ENCODE results near the gene ILF2.

- TF ChIP-seq, protein P1, sequence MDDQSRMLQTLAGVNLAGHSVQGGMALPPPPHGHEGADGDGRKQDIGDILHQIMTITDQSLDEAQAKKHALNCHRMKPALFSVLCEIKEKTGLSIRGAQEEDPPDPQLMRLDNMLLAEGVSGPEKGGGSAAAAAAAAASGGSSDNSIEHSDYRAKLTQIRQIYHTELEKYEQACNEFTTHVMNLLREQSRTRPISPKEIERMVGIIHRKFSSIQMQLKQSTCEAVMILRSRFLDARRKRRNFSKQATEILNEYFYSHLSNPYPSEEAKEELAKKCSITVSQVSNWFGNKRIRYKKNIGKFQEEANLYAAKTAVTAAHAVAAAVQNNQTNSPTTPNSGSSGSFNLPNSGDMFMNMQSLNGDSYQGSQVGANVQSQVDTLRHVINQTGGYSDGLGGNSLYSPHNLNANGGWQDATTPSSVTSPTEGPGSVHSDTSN (CRISPR knock-in tag; IDR thresholded peaks at IDR 0.05) = no peak
- TF ChIP-seq, protein P2, sequence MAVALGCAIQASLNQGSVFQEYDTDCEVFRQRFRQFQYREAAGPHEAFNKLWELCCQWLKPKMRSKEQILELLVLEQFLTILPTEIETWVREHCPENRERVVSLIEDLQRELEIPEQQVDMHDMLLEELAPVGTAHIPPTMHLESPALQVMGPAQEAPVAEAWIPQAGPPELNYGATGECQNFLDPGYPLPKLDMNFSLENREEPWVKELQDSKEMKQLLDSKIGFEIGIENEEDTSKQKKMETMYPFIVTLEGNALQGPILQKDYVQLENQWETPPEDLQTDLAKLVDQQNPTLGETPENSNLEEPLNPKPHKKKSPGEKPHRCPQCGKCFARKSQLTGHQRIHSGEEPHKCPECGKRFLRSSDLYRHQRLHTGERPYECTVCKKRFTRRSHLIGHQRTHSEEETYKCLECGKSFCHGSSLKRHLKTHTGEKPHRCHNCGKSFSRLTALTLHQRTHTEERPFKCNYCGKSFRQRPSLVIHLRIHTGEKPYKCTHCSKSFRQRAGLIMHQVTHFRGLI (tag by site-specific recombination; IDR thresholded peaks at IDR 0.05) = no peak
- TF ChIP-seq, protein P3, sequence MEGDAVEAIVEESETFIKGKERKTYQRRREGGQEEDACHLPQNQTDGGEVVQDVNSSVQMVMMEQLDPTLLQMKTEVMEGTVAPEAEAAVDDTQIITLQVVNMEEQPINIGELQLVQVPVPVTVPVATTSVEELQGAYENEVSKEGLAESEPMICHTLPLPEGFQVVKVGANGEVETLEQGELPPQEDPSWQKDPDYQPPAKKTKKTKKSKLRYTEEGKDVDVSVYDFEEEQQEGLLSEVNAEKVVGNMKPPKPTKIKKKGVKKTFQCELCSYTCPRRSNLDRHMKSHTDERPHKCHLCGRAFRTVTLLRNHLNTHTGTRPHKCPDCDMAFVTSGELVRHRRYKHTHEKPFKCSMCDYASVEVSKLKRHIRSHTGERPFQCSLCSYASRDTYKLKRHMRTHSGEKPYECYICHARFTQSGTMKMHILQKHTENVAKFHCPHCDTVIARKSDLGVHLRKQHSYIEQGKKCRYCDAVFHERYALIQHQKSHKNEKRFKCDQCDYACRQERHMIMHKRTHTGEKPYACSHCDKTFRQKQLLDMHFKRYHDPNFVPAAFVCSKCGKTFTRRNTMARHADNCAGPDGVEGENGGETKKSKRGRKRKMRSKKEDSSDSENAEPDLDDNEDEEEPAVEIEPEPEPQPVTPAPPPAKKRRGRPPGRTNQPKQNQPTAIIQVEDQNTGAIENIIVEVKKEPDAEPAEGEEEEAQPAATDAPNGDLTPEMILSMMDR (tag by site-specific recombination; IDR thresholded peaks at IDR 0.05) = no peak
- TF ChIP-seq, protein P4, sequence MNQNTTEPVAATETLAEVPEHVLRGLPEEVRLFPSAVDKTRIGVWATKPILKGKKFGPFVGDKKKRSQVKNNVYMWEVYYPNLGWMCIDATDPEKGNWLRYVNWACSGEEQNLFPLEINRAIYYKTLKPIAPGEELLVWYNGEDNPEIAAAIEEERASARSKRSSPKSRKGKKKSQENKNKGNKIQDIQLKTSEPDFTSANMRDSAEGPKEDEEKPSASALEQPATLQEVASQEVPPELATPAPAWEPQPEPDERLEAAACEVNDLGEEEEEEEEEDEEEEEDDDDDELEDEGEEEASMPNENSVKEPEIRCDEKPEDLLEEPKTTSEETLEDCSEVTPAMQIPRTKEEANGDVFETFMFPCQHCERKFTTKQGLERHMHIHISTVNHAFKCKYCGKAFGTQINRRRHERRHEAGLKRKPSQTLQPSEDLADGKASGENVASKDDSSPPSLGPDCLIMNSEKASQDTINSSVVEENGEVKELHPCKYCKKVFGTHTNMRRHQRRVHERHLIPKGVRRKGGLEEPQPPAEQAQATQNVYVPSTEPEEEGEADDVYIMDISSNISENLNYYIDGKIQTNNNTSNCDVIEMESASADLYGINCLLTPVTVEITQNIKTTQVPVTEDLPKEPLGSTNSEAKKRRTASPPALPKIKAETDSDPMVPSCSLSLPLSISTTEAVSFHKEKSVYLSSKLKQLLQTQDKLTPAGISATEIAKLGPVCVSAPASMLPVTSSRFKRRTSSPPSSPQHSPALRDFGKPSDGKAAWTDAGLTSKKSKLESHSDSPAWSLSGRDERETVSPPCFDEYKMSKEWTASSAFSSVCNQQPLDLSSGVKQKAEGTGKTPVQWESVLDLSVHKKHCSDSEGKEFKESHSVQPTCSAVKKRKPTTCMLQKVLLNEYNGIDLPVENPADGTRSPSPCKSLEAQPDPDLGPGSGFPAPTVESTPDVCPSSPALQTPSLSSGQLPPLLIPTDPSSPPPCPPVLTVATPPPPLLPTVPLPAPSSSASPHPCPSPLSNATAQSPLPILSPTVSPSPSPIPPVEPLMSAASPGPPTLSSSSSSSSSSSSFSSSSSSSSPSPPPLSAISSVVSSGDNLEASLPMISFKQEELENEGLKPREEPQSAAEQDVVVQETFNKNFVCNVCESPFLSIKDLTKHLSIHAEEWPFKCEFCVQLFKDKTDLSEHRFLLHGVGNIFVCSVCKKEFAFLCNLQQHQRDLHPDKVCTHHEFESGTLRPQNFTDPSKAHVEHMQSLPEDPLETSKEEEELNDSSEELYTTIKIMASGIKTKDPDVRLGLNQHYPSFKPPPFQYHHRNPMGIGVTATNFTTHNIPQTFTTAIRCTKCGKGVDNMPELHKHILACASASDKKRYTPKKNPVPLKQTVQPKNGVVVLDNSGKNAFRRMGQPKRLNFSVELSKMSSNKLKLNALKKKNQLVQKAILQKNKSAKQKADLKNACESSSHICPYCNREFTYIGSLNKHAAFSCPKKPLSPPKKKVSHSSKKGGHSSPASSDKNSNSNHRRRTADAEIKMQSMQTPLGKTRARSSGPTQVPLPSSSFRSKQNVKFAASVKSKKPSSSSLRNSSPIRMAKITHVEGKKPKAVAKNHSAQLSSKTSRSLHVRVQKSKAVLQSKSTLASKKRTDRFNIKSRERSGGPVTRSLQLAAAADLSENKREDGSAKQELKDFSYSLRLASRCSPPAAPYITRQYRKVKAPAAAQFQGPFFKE (tag by site-specific recombination; IDR thresholded peaks at IDR 0.05; ENCODE audit: borderline replicate concordance) = no peak
- no peak for TF ChIP-seq ZBTB11 (tag by site-specific recombination; conservative IDR thresholded peaks at IDR 0.05; ENCODE audit: low read depth)
- no peak for TF ChIP-seq ZNF274 (IDR thresholded peaks at IDR 0.05; ENCODE audit: low read length)
- no peak for TF ChIP-seq ZNF274 (tag by site-specific recombination; IDR thresholded peaks at IDR 0.05; ENCODE audit: borderline replicate concordance)
- no peak for TF ChIP-seq ZBTB7A (tag by site-specific recombination; IDR thresholded peaks at IDR 0.05; ENCODE audit: low read depth)
- TF ChIP-seq ZNF629 (tag by site-specific recombination; IDR thresholded peaks at IDR 0.05) = no peak
- TF ChIP-seq HOXC10 (CRISPR knock-in tag; IDR thresholded peaks at IDR 0.05) = no peak
- no peak for TF ChIP-seq ZNF530 (tag by site-specific recombination; IDR thresholded peaks at IDR 0.05; ENCODE audit: low read depth)
Observed at GRCh38 chr1:153667439-153667838, 3.4 kb downstream of the ILF2 start.
